ENCODE data around the gene ANGPTL8.

- peak; percentile 96 for TF ChIP-seq POLR2AphosphoS5 (IDR thresholded peaks at IDR 0.05; ENCODE audit: insufficient read depth, low read depth, low read length)
- no peak for TF ChIP-seq EZH2 (IDR thresholded peaks at IDR 0.05; ENCODE audit: borderline replicate concordance, low read depth, low read length, severe bottlenecking)
- TF ChIP-seq POLR2A (IDR thresholded peaks at IDR 0.05; ENCODE audit: low read depth, low read length): peak; percentile 89
- TF ChIP-seq CTCF (IDR thresholded peaks at IDR 0.05; ENCODE audit: extremely low read depth in 1 of 2, insufficient read depth in 1 of 2, low read depth in 1 of 2, low read length in 2 of 2): no peak
- TF ChIP-seq MYC (IDR thresholded peaks at IDR 0.05; ENCODE audit: low read depth, low read length): no peak
- peak; percentile 65 for TF ChIP-seq FOS (IDR thresholded peaks at IDR 0.05; ENCODE audit: borderline replicate concordance, insufficient read depth, low read length)
- peak; percentile 26 for TF ChIP-seq MAX (IDR thresholded peaks at IDR 0.05; ENCODE audit: insufficient read depth, insufficient read length)
- peak; percentile 81 for TF ChIP-seq JUN (IDR thresholded peaks at IDR 0.05; ENCODE audit: borderline replicate concordance, insufficient read depth, insufficient read length, low read depth)
Observed at GRCh38 chr19:11268783-11269267, 29.4 kb downstream of the ANGPTL8 start.
